Activated CD4-positive, alpha-beta memory T cell treated with anti-CD3 and anti-CD28 coated beads, Interleukin-2, amount 10 ng/mL, durations not matched to agents 7 days and 5 days (primary cell): ENCODE results near the gene RPS19BP1. TPM values are rescaled to one million over a fixed set of nuclear protein-coding genes. Genes with fewer than 3 reads are reported as not detected.
A peak's percentile ranks its signal among the peaks of the same experiment; 100 is the strongest.

Experiments used
- CTCF ChIA-PET: fragments of 350-600 bp; sonication (Branson Sonifier 250); formaldehyde crosslinking; loops from one replicate; lab custom pipeline; 2021; ENCODE audit warnings: antibody characterized with exemption, inconsistent platforms; lab: Charles Lee
- POLR2A ChIA-PET: fragments of 350-600 bp; sonication (Branson Sonifier 250); formaldehyde crosslinking; loops from one replicate; lab custom pipeline; 2021; ENCODE audit warnings: antibody characterized with exemption; lab: Charles Lee
- DNase-seq: peaks from one replicate; pipeline ENCODE4 v3.0.0-alpha.2; 2020
- H3K27ac Mint-ChIP-seq: one replicate; pipeline ENCODE4 v1.8.0; 2021; ENCODE audit warnings: mild to moderate bottlenecking, mixed read lengths
- H3K27me3 Mint-ChIP-seq: one replicate; pipeline ENCODE4 v1.8.0; 2021; ENCODE audit warnings: mixed read lengths
- H3K36me3 Mint-ChIP-seq: one replicate; pipeline ENCODE4 v1.8.0; 2021; ENCODE audit warnings: low read depth, mixed read lengths
- H3K4me1 Mint-ChIP-seq: one replicate; pipeline ENCODE4 v1.8.0; 2021; ENCODE audit warnings: mixed read lengths
- H3K4me3 Mint-ChIP-seq: one replicate; pipeline ENCODE4 v1.8.0; 2021; ENCODE audit warnings: mild to moderate bottlenecking, mixed read lengths
- H3K9me3 Mint-ChIP-seq: one replicate; pipeline ENCODE4 v1.8.0; 2021; ENCODE audit warnings: mixed read lengths
- total RNA-seq, 2 experiments: library from RNA; stranded (reverse); gene quantifications; one replicate each; pipeline ENCODE4 v1.2.3, GENCODE V29; 2021

The RPS19BP1 gene
- total RNA-seq, 2 experiments from 2014 or later = 54.3 to 60.7 TPM

GRCh38 chr22:39534591-39535356 is 2.2 kb upstream of the RPS19BP1 start:
- H3K9me3 Mint-ChIP-seq = no peaks in the 10 kb centered on the region
- peaks cover 36% of the 10 kb centered on the region for H3K4me1 Mint-ChIP-seq
- H3K27me3 Mint-ChIP-seq = no peaks in the 10 kb centered on the region
- H3K4me3 Mint-ChIP-seq = no peak overlapping the region
- DNase-seq = peak; percentile 83
- no peak overlapping the region for H3K27ac Mint-ChIP-seq
- ChIA-PET POLR2A (interaction anchor here (0.8 to 2.9 kb wide), 11 partner anchors 8 to 509 kb away, joined by 3 to 13 read pairs (median 4); partner anchors contain the start of gene ATF4), CTCF (interaction anchor here (0.6 to 6.2 kb wide), 28 partner anchors 9 to 813 kb away, joined by 3 to 90 read pairs (median 4); partner anchors contain the start of genes MIEF1 and TAB1)
- H3K36me3 Mint-ChIP-seq = peaks cover 25% of the 10 kb centered on the region

- DNase-seq = no peak
- peaks cover 43% of the 10 kb centered on the region for H3K4me1 Mint-ChIP-seq
- ChIA-PET CTCF (interaction anchor here (0.6 to 6.2 kb wide), 25 partner anchors 10 to 814 kb away, joined by 3 to 90 read pairs (median 5); partner anchors contain the start of genes MIEF1 and TAB1), POLR2A (interaction anchor here (1.5 to 2.9 kb wide), 5 partner anchors 11 to 510 kb away, joined by 4 to 13 read pairs (median 7); partner anchors contain the start of gene ATF4)
- H3K36me3 Mint-ChIP-seq = peaks cover 31% of the 10 kb centered on the region
- H3K27ac Mint-ChIP-seq = peak overlapping the region; percentile 16
- H3K4me3 Mint-ChIP-seq = no peak overlapping the region
- H3K9me3 Mint-ChIP-seq = no peaks in the 10 kb centered on the region
- no peaks in the 10 kb centered on the region for H3K27me3 Mint-ChIP-seq
These were observed 1.6 kb upstream of the RPS19BP1 start for GRCh38 chr22:39534092-39534506.

GRCh38 chr22:39530692-39531331 is 1.7 kb downstream of the RPS19BP1 start:
- Mint-ChIP-seq H3K4me1 (peaks cover 73% of the 10 kb centered on the region), H3K27me3 (no peaks in the 10 kb centered on the region), H3K9me3 (no peaks in the 10 kb centered on the region), H3K36me3 (peaks cover 51% of the 10 kb centered on the region), H3K4me3 (peak overlapping the region; percentile 46), H3K27ac (peak overlapping the region; percentile 33)
- CTCF ChIA-PET = interaction anchor here (1.0 to 7.5 kb wide), 10 partner anchors 8 to 817 kb away, joined by 3 to 210 read pairs (median 11); partner anchors contain the start of genes ATF4, MIEF1, RPL3 and TNRC6B
- POLR2A ChIA-PET = interaction anchor here (1.0 to 11.3 kb wide), 8 partner anchors 9 to 513 kb away, joined by 3 to 121 read pairs (median 17); partner anchors contain the start of genes ATF4, MIEF1 and RPL3
- no peak for DNase-seq

- no peaks in the 10 kb centered on the region for H3K9me3 Mint-ChIP-seq
- peaks cover 57% of the 10 kb centered on the region for H3K36me3 Mint-ChIP-seq
- CTCF ChIA-PET = interaction anchor here (0.8 to 7.5 kb wide), 10 partner anchors 10 to 514 kb away, joined by 5 to 210 read pairs (median 11); partner anchors contain the start of genes ATF4, MIEF1 and RPL3
- H3K27ac Mint-ChIP-seq = peak overlapping the region; percentile 47
- peaks cover 80% of the 10 kb centered on the region for H3K4me1 Mint-ChIP-seq
- H3K4me3 Mint-ChIP-seq = peak overlapping the region; percentile 24
- no peak for DNase-seq
- no peaks in the 10 kb centered on the region for H3K27me3 Mint-ChIP-seq
- POLR2A ChIA-PET = interaction anchor here (1.0 to 11.3 kb wide), 9 partner anchors 8 to 514 kb away, joined by 3 to 121 read pairs (median 17); partner anchors contain the start of genes ATF4, MIEF1 and RPL3
These were observed 2.4 kb downstream of the RPS19BP1 start for GRCh38 chr22:39530116-39530515.

- no peak for DNase-seq
- POLR2A ChIA-PET = interaction anchor here (1.0 to 11.3 kb wide), 17 partner anchors 8 to 735 kb away, joined by 3 to 121 read pairs (median 6); partner anchors contain the start of genes ATF4, MIEF1, RPL3 and TAB1
- peak overlapping the region; percentile 69 for H3K27ac Mint-ChIP-seq
- H3K4me3 Mint-ChIP-seq = peak overlapping the region; percentile 43
- peaks cover 63% of the 10 kb centered on the region for H3K36me3 Mint-ChIP-seq
- H3K9me3 Mint-ChIP-seq = no peaks in the 10 kb centered on the region
- CTCF ChIA-PET = interaction anchor here (0.7 to 7.5 kb wide), 28 partner anchors 9 to 818 kb away, joined by 3 to 210 read pairs (median 5); partner anchors contain the start of genes ATF4, MIEF1, RPL3 and TAB1
- peaks cover 85% of the 10 kb centered on the region for H3K4me1 Mint-ChIP-seq
- no peaks in the 10 kb centered on the region for H3K27me3 Mint-ChIP-seq
These were observed 3.1 kb downstream of the RPS19BP1 start for GRCh38 chr22:39529487-39529851.

- Mint-ChIP-seq H3K4me3 (peak overlapping the region; percentile 43), H3K27ac (peak overlapping the region; percentile 69), H3K9me3 (no peaks in the 10 kb centered on the region), H3K27me3 (no peaks in the 10 kb centered on the region), H3K36me3 (peaks cover 69% of the 10 kb centered on the region), H3K4me1 (peaks cover 85% of the 10 kb centered on the region)
- DNase-seq = peak; percentile 94
- ChIA-PET POLR2A (interaction anchor here (0.6 to 11.3 kb wide), 17 partner anchors 7 to 736 kb away, joined by 3 to 121 read pairs (median 6); partner anchors contain the start of genes ATF4, MIEF1, RPL3 and TAB1), CTCF (interaction anchor here (0.6 to 7.5 kb wide), 29 partner anchors 8 to 819 kb away, joined by 3 to 210 read pairs (median 4); partner anchors contain the start of genes ATF4, MIEF1, RPL3 and TAB1)
These were observed 3.7 kb downstream of the RPS19BP1 start for GRCh38 chr22:39528681-39529486.

GRCh38 chr22:39528080-39528661 is 4.4 kb downstream of the RPS19BP1 start:
- peaks cover 86% of the 10 kb centered on the region for H3K4me1 Mint-ChIP-seq
- H3K9me3 Mint-ChIP-seq = no peaks in the 10 kb centered on the region
- ChIA-PET POLR2A (interaction anchor here (1.0 to 11.3 kb wide), 9 partner anchors 6 to 516 kb away, joined by 4 to 121 read pairs (median 17); partner anchors contain the start of genes ATF4, MIEF1 and RPL3), CTCF (interaction anchor here (0.8 to 7.5 kb wide), 16 partner anchors 8 to 760 kb away, joined by 3 to 210 read pairs (median 6); partner anchors contain the start of genes ATF4, MIEF1 and RPL3)
- H3K36me3 Mint-ChIP-seq = peaks cover 73% of the 10 kb centered on the region
- peak overlapping the region; percentile 43 for H3K4me3 Mint-ChIP-seq
- no peaks in the 10 kb centered on the region for H3K27me3 Mint-ChIP-seq
- peak overlapping the region; percentile 69 for H3K27ac Mint-ChIP-seq
- no peak for DNase-seq

- Mint-ChIP-seq H3K36me3 (peaks cover 77% of the 10 kb centered on the region), H3K27me3 (no peaks in the 10 kb centered on the region), H3K9me3 (no peaks in the 10 kb centered on the region), H3K4me3 (no peak overlapping the region), H3K4me1 (peaks cover 91% of the 10 kb centered on the region), H3K27ac (peak overlapping the region; percentile 85)
- CTCF ChIA-PET = interaction anchor here (5.4 to 7.5 kb wide), 2 partner anchors 12 to 34 kb away, joined by 65 to 210 read pairs; no protein-coding TSS in a partner anchor
- no peak for DNase-seq
- POLR2A ChIA-PET = interaction anchor here (1.1 to 11.3 kb wide), 7 partner anchors 6 to 517 kb away, joined by 3 to 124 read pairs (median 17); partner anchors contain the start of genes ATF4, MIEF1 and RPL3
These were observed 5.0 kb downstream of the RPS19BP1 start for GRCh38 chr22:39527481-39527961.

GRCh38 chr22:39526736-39527171 is 5.8 kb downstream of the RPS19BP1 start:
- no peak for DNase-seq
- CTCF ChIA-PET = interaction anchor here (0.7 to 7.5 kb wide), 3 partner anchors 11 to 419 kb away, joined by 3 to 210 read pairs (median 65); no protein-coding TSS in a partner anchor
- H3K4me1 Mint-ChIP-seq = peaks cover 94% of the 10 kb centered on the region
- H3K4me3 Mint-ChIP-seq = no peak overlapping the region
- H3K9me3 Mint-ChIP-seq = no peaks in the 10 kb centered on the region
- peak overlapping the region; percentile 85 for H3K27ac Mint-ChIP-seq
- no peaks in the 10 kb centered on the region for H3K27me3 Mint-ChIP-seq
- POLR2A ChIA-PET = interaction anchor here (1.0 to 11.3 kb wide), 6 partner anchors 8 to 518 kb away, joined by 3 to 124 read pairs (median 4); partner anchors contain the start of genes MIEF1 and RPL3
- H3K36me3 Mint-ChIP-seq = peaks cover 80% of the 10 kb centered on the region

- H3K4me3 Mint-ChIP-seq = no peak overlapping the region
- no peak for DNase-seq
- CTCF ChIA-PET = interaction anchor here (0.7 to 7.5 kb wide), 3 partner anchors 32 to 217 kb away, joined by 3 to 210 read pairs (median 3); partner anchors contain the start of gene TAB1
- no peaks in the 10 kb centered on the region for H3K27me3 Mint-ChIP-seq
- POLR2A ChIA-PET = interaction anchor here (1.1 to 11.3 kb wide), 6 partner anchors 11 to 519 kb away, joined by 3 to 124 read pairs (median 8); partner anchors contain the start of genes MIEF1 and RPL3
- H3K9me3 Mint-ChIP-seq = no peaks in the 10 kb centered on the region
- H3K4me1 Mint-ChIP-seq = peaks cover 86% of the 10 kb centered on the region
- peak overlapping the region; percentile 85 for H3K27ac Mint-ChIP-seq
- H3K36me3 Mint-ChIP-seq = peaks cover 82% of the 10 kb centered on the region
These were observed 6.9 kb downstream of the RPS19BP1 start for GRCh38 chr22:39525658-39525975.
